Esophagus muscularis mucosa (tissue), 4 donors: ENCODE measurements around the gene BRAT1.

Experiments
- EP300 ChIP-seq: sonication (generic); formaldehyde crosslinking; IDR thresholded peaks from one replicate; pipeline ENCODE4 v1.6.1; 2017; ENCODE audit warnings: antibody characterized with exemption
- POLR2A ChIP-seq: fragments of 450-650 bp; IDR thresholded peaks from one replicate; pipeline ENCODE4 v1.6.1; 2017; ENCODE audit warnings: antibody characterized with exemption, moderate library complexity, mild to moderate bottlenecking, low read depth
- POLR2AphosphoS5 ChIP-seq, 2 donors: sonication (generic); formaldehyde crosslinking; IDR thresholded peaks; one replicate each; pipeline ENCODE4 v1.6.1; 2017; ENCODE audit warnings: antibody characterized with exemption in 2 of 2
- TF ChIP-seq, protein P1 (sequence below), 3 experiments: fragments of 200-600 bp in 2 of 3; fragments of 450-650 bp in 1 of 3; sonication (generic) in 2 of 3; IDR thresholded peaks; one replicate each; pipeline ENCODE4 v1.5.1; 2017 to 2019; ENCODE audit warnings: antibody characterized with exemption in 3 of 3, mild to moderate bottlenecking in 2 of 3, moderate library complexity in 1 of 3

DNA sequence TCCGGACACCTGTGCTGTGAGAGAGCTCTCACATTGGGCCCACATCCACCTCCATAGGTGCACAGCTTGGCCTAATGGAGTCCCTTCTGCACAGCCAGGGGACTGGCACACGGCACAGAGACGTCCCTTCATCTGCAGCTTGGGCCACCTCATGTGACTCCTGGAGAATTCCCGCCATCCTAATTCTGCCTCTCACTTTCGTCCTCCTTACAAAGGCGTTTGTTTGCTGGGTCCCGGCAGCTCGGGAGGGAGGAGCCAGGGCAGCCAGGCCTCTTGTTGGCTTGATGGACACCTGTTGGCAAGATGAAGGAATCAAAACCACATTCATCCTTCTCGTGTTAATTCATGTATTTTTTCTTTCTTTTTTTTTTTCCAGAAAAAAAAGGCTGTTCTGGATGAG lies 45.7 kb upstream of the BRAT1 start:
- TF ChIP-seq, protein P1, sequence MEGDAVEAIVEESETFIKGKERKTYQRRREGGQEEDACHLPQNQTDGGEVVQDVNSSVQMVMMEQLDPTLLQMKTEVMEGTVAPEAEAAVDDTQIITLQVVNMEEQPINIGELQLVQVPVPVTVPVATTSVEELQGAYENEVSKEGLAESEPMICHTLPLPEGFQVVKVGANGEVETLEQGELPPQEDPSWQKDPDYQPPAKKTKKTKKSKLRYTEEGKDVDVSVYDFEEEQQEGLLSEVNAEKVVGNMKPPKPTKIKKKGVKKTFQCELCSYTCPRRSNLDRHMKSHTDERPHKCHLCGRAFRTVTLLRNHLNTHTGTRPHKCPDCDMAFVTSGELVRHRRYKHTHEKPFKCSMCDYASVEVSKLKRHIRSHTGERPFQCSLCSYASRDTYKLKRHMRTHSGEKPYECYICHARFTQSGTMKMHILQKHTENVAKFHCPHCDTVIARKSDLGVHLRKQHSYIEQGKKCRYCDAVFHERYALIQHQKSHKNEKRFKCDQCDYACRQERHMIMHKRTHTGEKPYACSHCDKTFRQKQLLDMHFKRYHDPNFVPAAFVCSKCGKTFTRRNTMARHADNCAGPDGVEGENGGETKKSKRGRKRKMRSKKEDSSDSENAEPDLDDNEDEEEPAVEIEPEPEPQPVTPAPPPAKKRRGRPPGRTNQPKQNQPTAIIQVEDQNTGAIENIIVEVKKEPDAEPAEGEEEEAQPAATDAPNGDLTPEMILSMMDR (IDR thresholded peaks at IDR 0.05) = no peak
- TF ChIP-seq POLR2A (no peak), POLR2AphosphoS5 (IDR thresholded peaks at IDR 0.05) (no peak), EP300 (no peak)
